ENCODE data around the gene NRGN. TPM values are rescaled to one million over a fixed set of nuclear protein-coding genes. Genes with fewer than 3 reads are reported as not detected.

Gene NRGN
- total and polyA plus RNA-seq, 10 of the 15 experiments (the other 5 are each of a cell fraction or from before 2014, with no cell fraction given), result 0.36 to 3.2 (median 1.1) TPM; not detected in 2

DNA sequence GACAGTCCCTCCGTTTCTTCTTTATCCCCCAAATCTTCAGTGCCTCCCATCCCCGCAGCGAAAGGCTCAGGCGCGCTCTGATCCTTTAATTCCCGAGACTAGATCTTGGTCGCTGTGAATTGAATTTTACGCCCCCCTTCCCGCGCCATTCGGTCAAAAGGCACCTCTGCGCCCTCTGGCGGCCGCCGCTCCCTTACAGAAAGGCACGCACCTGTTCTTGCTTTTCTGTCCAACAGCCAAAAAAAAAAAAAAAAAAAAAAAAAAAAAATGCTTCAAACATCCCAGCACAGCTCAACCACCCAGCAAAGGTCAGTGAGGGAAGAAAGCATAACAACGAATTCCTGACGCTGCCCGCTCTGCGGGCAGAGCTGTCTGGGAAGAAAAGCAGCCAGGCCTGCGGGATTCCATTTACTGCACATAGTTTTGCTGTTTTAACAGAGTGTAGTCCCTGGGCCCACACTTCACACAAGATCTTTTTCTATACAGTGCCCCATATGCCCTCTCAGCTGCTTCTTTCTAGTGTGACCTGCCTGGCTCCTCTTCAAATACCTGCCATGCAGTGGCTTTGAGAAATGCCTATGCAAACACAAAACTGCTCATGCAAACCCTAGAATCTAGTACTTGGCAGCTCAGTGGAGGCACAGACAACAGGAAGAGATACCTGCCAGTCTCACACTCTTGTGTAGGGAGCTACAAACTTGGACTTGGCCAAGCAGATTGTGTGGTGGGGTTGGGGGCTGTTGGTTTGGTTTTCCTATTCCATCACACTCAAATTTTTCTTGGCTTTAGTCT is 23.6 kb downstream of the NRGN start (continued):
- TF ChIP-seq, protein P1, sequence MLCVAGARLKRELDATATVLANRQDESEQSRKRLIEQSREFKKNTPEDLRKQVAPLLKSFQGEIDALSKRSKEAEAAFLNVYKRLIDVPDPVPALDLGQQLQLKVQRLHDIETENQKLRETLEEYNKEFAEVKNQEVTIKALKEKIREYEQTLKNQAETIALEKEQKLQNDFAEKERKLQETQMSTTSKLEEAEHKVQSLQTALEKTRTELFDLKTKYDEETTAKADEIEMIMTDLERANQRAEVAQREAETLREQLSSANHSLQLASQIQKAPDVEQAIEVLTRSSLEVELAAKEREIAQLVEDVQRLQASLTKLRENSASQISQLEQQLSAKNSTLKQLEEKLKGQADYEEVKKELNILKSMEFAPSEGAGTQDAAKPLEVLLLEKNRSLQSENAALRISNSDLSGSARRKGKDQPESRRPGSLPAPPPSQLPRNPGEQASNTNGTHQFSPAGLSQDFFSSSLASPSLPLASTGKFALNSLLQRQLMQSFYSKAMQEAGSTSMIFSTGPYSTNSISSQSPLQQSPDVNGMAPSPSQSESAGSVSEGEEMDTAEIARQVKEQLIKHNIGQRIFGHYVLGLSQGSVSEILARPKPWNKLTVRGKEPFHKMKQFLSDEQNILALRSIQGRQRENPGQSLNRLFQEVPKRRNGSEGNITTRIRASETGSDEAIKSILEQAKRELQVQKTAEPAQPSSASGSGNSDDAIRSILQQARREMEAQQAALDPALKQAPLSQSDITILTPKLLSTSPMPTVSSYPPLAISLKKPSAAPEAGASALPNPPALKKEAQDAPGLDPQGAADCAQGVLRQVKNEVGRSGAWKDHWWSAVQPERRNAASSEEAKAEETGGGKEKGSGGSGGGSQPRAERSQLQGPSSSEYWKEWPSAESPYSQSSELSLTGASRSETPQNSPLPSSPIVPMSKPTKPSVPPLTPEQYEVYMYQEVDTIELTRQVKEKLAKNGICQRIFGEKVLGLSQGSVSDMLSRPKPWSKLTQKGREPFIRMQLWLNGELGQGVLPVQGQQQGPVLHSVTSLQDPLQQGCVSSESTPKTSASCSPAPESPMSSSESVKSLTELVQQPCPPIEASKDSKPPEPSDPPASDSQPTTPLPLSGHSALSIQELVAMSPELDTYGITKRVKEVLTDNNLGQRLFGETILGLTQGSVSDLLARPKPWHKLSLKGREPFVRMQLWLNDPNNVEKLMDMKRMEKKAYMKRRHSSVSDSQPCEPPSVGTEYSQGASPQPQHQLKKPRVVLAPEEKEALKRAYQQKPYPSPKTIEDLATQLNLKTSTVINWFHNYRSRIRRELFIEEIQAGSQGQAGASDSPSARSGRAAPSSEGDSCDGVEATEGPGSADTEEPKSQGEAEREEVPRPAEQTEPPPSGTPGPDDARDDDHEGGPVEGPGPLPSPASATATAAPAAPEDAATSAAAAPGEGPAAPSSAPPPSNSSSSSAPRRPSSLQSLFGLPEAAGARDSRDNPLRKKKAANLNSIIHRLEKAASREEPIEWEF (IDR thresholded peaks at IDR 0.05; ENCODE audit: insufficient replicate concordance, low read depth, low read length), result no peak
- TF ChIP-seq HDGF (IDR thresholded peaks at IDR 0.05), result no peak
- no peak for TF ChIP-seq SMAD5 (IDR thresholded peaks at IDR 0.05; ENCODE audit: low read depth)
- no peak for TF ChIP-seq ZZZ3 (IDR thresholded peaks at IDR 0.05; ENCODE audit: control insufficient read depth, insufficient read length, low read depth)
- TF ChIP-seq, protein P2, sequence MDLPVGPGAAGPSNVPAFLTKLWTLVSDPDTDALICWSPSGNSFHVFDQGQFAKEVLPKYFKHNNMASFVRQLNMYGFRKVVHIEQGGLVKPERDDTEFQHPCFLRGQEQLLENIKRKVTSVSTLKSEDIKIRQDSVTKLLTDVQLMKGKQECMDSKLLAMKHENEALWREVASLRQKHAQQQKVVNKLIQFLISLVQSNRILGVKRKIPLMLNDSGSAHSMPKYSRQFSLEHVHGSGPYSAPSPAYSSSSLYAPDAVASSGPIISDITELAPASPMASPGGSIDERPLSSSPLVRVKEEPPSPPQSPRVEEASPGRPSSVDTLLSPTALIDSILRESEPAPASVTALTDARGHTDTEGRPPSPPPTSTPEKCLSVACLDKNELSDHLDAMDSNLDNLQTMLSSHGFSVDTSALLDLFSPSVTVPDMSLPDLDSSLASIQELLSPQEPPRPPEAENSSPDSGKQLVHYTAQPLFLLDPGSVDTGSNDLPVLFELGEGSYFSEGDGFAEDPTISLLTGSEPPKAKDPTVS (IDR thresholded peaks at IDR 0.05; ENCODE audit: low read depth, low read length), result no peak
- TF ChIP-seq, protein P3, sequence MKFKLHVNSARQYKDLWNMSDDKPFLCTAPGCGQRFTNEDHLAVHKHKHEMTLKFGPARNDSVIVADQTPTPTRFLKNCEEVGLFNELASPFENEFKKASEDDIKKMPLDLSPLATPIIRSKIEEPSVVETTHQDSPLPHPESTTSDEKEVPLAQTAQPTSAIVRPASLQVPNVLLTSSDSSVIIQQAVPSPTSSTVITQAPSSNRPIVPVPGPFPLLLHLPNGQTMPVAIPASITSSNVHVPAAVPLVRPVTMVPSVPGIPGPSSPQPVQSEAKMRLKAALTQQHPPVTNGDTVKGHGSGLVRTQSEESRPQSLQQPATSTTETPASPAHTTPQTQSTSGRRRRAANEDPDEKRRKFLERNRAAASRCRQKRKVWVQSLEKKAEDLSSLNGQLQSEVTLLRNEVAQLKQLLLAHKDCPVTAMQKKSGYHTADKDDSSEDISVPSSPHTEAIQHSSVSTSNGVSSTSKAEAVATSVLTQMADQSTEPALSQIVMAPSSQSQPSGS (IDR thresholded peaks at IDR 0.05; ENCODE audit: low read length), result no peak
- no peak for TF ChIP-seq POLR2A (IDR thresholded peaks at IDR 0.05; ENCODE audit: low read depth, low read length)
- TF ChIP-seq MTA3 (IDR thresholded peaks at IDR 0.05; ENCODE audit: borderline replicate concordance, low read length), result no peak
- no peak for TF ChIP-seq NFXL1 (IDR thresholded peaks at IDR 0.05; ENCODE audit: borderline replicate concordance)
- TF ChIP-seq EP300 (IDR thresholded peaks at IDR 0.05; ENCODE audit: borderline replicate concordance in 1 of 2, control insufficient read depth in 1 of 2, low read depth in 2 of 2, low read length in 2 of 2), result no peak
- TF ChIP-seq ZNF384 (IDR thresholded peaks at IDR 0.05; ENCODE audit: borderline replicate concordance, low read depth, low read length), result peak; percentile 97
- TF ChIP-seq STAT1 (conservative IDR thresholded peaks at IDR 0.05), result no peak
- TF ChIP-seq BCL11A (IDR thresholded peaks at IDR 0.05; ENCODE audit: low read depth, low read length), result no peak
- TF ChIP-seq, protein P4, sequence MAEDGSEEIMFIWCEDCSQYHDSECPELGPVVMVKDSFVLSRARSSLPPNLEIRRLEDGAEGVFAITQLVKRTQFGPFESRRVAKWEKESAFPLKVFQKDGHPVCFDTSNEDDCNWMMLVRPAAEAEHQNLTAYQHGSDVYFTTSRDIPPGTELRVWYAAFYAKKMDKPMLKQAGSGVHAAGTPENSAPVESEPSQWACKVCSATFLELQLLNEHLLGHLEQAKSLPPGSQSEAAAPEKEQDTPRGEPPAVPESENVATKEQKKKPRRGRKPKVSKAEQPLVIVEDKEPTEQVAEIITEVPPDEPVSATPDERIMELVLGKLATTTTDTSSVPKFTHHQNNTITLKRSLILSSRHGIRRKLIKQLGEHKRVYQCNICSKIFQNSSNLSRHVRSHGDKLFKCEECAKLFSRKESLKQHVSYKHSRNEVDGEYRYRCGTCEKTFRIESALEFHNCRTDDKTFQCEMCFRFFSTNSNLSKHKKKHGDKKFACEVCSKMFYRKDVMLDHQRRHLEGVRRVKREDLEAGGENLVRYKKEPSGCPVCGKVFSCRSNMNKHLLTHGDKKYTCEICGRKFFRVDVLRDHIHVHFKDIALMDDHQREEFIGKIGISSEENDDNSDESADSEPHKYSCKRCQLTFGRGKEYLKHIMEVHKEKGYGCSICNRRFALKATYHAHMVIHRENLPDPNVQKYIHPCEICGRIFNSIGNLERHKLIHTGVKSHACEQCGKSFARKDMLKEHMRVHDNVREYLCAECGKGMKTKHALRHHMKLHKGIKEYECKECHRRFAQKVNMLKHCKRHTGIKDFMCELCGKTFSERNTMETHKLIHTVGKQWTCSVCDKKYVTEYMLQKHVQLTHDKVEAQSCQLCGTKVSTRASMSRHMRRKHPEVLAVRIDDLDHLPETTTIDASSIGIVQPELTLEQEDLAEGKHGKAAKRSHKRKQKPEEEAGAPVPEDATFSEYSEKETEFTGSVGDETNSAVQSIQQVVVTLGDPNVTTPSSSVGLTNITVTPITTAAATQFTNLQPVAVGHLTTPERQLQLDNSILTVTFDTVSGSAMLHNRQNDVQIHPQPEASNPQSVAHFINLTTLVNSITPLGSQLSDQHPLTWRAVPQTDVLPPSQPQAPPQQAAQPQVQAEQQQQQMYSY (CRISPR knock-in tag; IDR thresholded peaks at IDR 0.05), result no peak
- TF ChIP-seq JUND (IDR thresholded peaks at IDR 0.05; ENCODE audit: low read depth, low read length), result no peak
- TF ChIP-seq NRF1 (conservative IDR thresholded peaks at IDR 0.05; ENCODE audit: low read depth, low read length), result no peak

All from GM12878 (cell line).